PC-9 (cell line): ENCODE measurements around the gene ATG16L1. TPM values are rescaled to one million over a fixed set of nuclear protein-coding genes. Genes with fewer than 3 reads are reported as not detected.

Source experiments
- BruUV-seq: library from RNA; stranded (reverse); fragments of 400-500 nt; replicated peaks from 2 replicates; lab custom pipeline; 2021; lab: Mats Ljungman, UMichigan
- CTCF ChIA-PET: fragments of 300-600 bp; sonication (Branson Sonifier 250); formaldehyde crosslinking; loops from one replicate; lab custom pipeline; 2022; ENCODE audit warnings: antibody characterized with exemption; lab: Charles Lee
- POLR2A ChIA-PET: fragments of 300-600 bp; sonication (Branson Sonifier 250); formaldehyde crosslinking; loops from one replicate; lab custom pipeline; 2022; ENCODE audit warnings: antibody characterized with exemption; ENCODE audit not compliant: unreplicated experiment; lab: Charles Lee
- DNase-seq, 2 experiments: peaks; one replicate each; pipeline versions ENCODE4 v3.0.0 to v3.0.0-alpha.2; 2015 to 2022; ENCODE audit warnings: mixed read lengths in 1 of 2
- H2AFZ ChIP-seq: fragments of 200-600 bp; sonication (generic); 2 replicates; pipeline ENCODE4 v1.8.1; 2017; ENCODE audit warnings: antibody characterized with exemption
- H3F3A ChIP-seq: fragments of 200-600 bp; sonication (generic); 2 replicates; pipeline ENCODE4 v1.8.1; 2017; ENCODE audit warnings: antibody characterized with exemption, mild to moderate bottlenecking, low read depth; ENCODE audit not compliant: insufficient read depth
- H3K27ac ChIP-seq: fragments of 200-600 bp; sonication (generic); 2 replicates; pipeline ENCODE4 v1.6.1; 2016; ENCODE audit warnings: mixed run types
- H3K27me3 ChIP-seq: fragments of 200-600 bp; sonication (generic); 2 replicates; pipeline ENCODE4 v1.6.1; 2016; ENCODE audit warnings: low read depth, mixed run types; ENCODE audit not compliant: insufficient read depth
- H3K36me3 ChIP-seq: fragments of 200-600 bp; sonication (generic); 2 replicates; pipeline ENCODE4 v1.6.1; 2016; ENCODE audit warnings: low read depth, mixed run types
- H3K4me1 ChIP-seq: fragments of 200-600 bp; sonication (generic); replicated peaks from 2 replicates; pipeline ENCODE4 v1.6.1; 2016; ENCODE audit warnings: mixed run types; ENCODE audit not compliant: insufficient read depth
- H3K4me2 ChIP-seq: fragments of 200-600 bp; sonication (generic); 2 replicates; pipeline ENCODE4 v1.6.1; 2017; ENCODE audit warnings: mixed run types
- H3K4me3 ChIP-seq: fragments of 200-600 bp; sonication (generic); 2 replicates; pipeline ENCODE4 v1.6.1; 2016; ENCODE audit warnings: mixed run types
- H3K79me2 ChIP-seq: fragments of 200-600 bp; sonication (generic); 2 replicates; pipeline ENCODE4 v1.6.1; 2017; ENCODE audit warnings: low read depth, mixed run types
- H3K9me2 ChIP-seq: fragments of 200-600 bp; sonication (generic); 2 replicates; pipeline ENCODE4 v1.8.1; 2017; ENCODE audit warnings: mild to moderate bottlenecking; ENCODE audit not compliant: insufficient read depth
- H3K9me3 ChIP-seq: fragments of 200-600 bp; sonication (generic); 2 replicates; pipeline ENCODE4 v1.8.1; 2016; ENCODE audit warnings: low read depth; ENCODE audit not compliant: insufficient read depth
- H4K20me1 ChIP-seq: fragments of 200-600 bp; sonication (generic); 2 replicates; pipeline ENCODE4 v1.8.1; 2017; ENCODE audit not compliant: insufficient read depth
- EZH2 ChIP-seq: fragments of 200-600 bp; sonication (generic); IDR thresholded peaks from 2 replicates; pipeline ENCODE4 v1.8.0; 2017; ENCODE audit warnings: antibody characterized with exemption, low read depth
- intact Hi-C: fragments of 100-400 bp; cut with micrococcal nuclease; formaldehyde crosslinking; loops from one replicate; pipeline ENCODE4 v1.10.0; 2022; ENCODE audit not compliant: unreplicated experiment
- total RNA-seq: library from RNA; stranded (reverse); gene quantifications from 2 replicates; pipeline ENCODE4 v1.2.3, GENCODE V29; 2021
- TF ChIP-seq, protein P1 (sequence below): fragments of 200-600 bp; sonication (generic); conservative IDR thresholded peaks from 2 replicates; pipeline ENCODE4 v1.6.1; 2017; ENCODE audit warnings: mixed run types, antibody characterized with exemption, mild to moderate bottlenecking, moderate library complexity

ATG16L1 gene
- total RNA-seq, 1 experiment from 2014 or later, result 55.7 TPM

DNA sequence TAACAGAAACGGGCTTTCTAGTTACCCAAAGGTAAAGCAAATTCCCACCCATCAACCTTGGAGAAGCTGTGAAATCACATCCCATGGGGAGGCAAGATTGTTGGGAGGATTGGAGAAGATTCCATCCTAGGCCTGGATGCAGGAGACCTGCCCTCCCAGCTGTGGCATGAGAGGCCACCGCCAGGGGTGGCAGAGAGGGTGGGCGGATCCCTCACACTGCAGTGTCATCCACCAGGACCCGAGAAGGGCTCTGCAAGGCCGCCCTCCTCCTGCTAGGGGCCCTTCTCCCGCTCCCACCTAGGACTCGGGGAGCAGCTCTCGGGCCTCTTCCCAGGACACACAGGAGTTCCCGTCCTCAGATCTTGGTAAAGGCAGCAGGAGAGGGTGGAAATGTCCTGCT, 15.5 kb upstream of the ATG16L1 start:
- Histone ChIP-seq H3K27me3 (no peaks in the 10 kb centered on the region), H3K4me1 (peaks cover 15% of the 10 kb centered on the region), H3K79me2 (no peaks in the 10 kb centered on the region), H2AFZ (no peak overlapping the region), H3K4me2 (no peak overlapping the region), H4K20me1 (no peaks in the 10 kb centered on the region), H3F3A (no peaks in the 10 kb centered on the region; the same call in 1 of the 2 replicates), H3K4me3 (no peak overlapping the region), H3K27ac (no peak overlapping the region), H3K36me3 (no peaks in the 10 kb centered on the region), H3K9me3 (no peaks in the 10 kb centered on the region), H3K9me2 (no peaks in the 10 kb centered on the region)
- ChIA-PET CTCF (no interaction called here), POLR2A (no interaction called here)
- BruUV-seq, result no TSS peak
- TF ChIP-seq EZH2, result no peak
- TF ChIP-seq, protein P1, sequence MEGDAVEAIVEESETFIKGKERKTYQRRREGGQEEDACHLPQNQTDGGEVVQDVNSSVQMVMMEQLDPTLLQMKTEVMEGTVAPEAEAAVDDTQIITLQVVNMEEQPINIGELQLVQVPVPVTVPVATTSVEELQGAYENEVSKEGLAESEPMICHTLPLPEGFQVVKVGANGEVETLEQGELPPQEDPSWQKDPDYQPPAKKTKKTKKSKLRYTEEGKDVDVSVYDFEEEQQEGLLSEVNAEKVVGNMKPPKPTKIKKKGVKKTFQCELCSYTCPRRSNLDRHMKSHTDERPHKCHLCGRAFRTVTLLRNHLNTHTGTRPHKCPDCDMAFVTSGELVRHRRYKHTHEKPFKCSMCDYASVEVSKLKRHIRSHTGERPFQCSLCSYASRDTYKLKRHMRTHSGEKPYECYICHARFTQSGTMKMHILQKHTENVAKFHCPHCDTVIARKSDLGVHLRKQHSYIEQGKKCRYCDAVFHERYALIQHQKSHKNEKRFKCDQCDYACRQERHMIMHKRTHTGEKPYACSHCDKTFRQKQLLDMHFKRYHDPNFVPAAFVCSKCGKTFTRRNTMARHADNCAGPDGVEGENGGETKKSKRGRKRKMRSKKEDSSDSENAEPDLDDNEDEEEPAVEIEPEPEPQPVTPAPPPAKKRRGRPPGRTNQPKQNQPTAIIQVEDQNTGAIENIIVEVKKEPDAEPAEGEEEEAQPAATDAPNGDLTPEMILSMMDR, result no peak
- no peak for DNase-seq
- intact Hi-C loops, result no loop called here

DNA sequence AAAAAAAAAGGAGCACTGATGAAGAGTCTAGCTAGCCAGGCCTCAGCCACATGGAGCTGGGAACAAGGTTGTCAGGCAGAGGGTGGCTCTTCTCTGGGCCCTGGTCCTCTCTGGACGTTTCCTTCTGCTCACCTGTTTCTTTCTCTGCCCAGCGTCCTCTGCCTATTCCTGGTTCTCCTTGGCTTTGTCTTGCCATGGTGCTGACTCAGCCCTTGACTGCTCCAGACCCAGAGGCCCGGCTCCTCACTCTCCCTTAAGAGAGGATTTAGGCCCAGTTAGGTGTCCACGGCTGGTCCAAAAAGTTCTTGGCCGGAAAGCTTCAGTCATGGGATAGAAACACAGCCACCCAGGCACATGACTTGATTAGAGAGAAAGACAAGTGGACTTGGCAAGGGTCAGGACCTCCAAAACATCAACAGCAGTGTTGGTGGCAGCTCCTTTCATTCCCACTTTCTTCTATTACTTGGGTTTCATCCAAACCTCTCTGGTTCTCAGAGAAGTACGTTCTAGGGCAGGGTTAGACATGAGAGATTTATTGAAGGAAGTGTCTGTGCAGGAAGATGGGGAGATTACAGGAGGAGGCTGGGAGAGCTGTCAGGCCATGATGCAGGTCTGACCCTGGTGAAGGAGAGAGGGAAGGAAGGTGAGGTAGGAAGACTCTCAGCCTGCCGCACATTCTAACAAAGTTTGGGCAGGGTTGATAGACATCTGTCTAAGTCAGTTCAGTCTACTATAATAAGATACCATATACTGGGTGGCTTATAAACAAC, 14.5 kb upstream of the ATG16L1 start:
- CTCF ChIA-PET, result no interaction called here
- Histone ChIP-seq H3K9me3 (no peaks in the 10 kb centered on the region), H3K4me1 (peaks cover 23% of the 10 kb centered on the region), H3K9me2 (no peaks in the 10 kb centered on the region), H3K4me3 (no peak overlapping the region), H3K27me3 (no peaks in the 10 kb centered on the region), H3F3A (no peaks in the 10 kb centered on the region; the same call in 1 of the 2 replicates), H2AFZ (no peak overlapping the region), H3K79me2 (no peaks in the 10 kb centered on the region), H3K27ac (no peak overlapping the region), H3K4me2 (no peak overlapping the region), H3K36me3 (no peaks in the 10 kb centered on the region), H4K20me1 (no peaks in the 10 kb centered on the region)
- no TSS peak for BruUV-seq
- intact Hi-C loops, result no loop called here
- no peak for TF ChIP-seq EZH2
- TF ChIP-seq, protein P1, result no peak
- POLR2A ChIA-PET, result no interaction called here
- DNase-seq, result no peak

DNA sequence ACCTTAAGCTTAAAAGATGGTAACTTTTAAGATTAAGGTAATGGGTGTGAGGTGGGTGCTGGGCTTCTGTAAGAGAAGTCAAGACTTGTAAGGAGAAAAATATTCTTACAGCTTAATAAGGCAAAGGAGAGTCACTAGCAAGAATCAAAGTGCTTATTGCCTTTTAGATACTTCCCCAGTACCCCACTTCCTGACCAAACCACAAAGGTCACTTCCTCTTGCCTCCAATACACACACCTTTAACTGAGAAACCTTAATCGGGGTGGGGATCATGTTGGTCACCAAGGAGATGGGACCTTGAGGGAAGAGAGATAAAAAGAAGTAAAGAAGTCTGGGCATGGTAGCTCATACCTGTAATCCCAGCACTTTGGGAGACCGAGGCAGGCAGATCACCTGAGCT, 10.6 kb upstream of the ATG16L1 start:
- H3K27ac ChIP-seq, result peak overlapping the region; percentile 36
- DNase-seq, result peak in 1 of 2 experiments; percentile 61
- H3K4me3 ChIP-seq, result no peak overlapping the region
- no peaks in the 10 kb centered on the region for H3K36me3 ChIP-seq
- H3K27me3 ChIP-seq, result no peaks in the 10 kb centered on the region
- H3K4me2 ChIP-seq, result peak overlapping the region; percentile 41
- no peak overlapping the region for H2AFZ ChIP-seq
- no TSS peak for BruUV-seq
- H3K4me1 ChIP-seq, result peaks cover 58% of the 10 kb centered on the region
- no peaks in the 10 kb centered on the region for H3K9me2 ChIP-seq
- ChIA-PET CTCF (interaction anchor here (0.7 to 1.1 kb wide), 2 partner anchors 31 to 254 kb away, joined by 3 to 6 read pairs; no protein-coding TSS in a partner anchor), POLR2A (interaction anchor here (0.7 kb wide), 1 partner anchor 9 kb away, joined by 3 read pairs; no protein-coding TSS in a partner anchor)
- peaks cover 26% of the 10 kb centered on the region for H3F3A ChIP-seq
- no peaks in the 10 kb centered on the region for H3K9me3 ChIP-seq
- H3K79me2 ChIP-seq, result no peaks in the 10 kb centered on the region
- intact Hi-C loops, result no loop called here
- no peak for TF ChIP-seq EZH2
- TF ChIP-seq, protein P1, result no peak
- no peaks in the 10 kb centered on the region for H4K20me1 ChIP-seq
